NB4 (cell line): ENCODE measurements around the gene RPS4Y1.

Experiments used
- CTCF ChIP-seq: IDR thresholded peaks from one replicate; pipeline ENCODE4 v1.5.1; 2012; ENCODE audit warnings: low read depth, low read length
- MYC ChIP-seq: IDR thresholded peaks from 2 replicates; pipeline ENCODE4 v1.6.1; 2011; ENCODE audit warnings: low read depth, low read length
- POLR2A ChIP-seq: IDR thresholded peaks from 2 replicates; pipeline ENCODE4 v1.6.1; 2011; ENCODE audit warnings: mild to moderate bottlenecking; ENCODE audit not compliant: insufficient read length; ENCODE audit errors: extremely low read depth
- TF ChIP-seq, protein P1 (sequence below): IDR thresholded peaks from 2 replicates; pipeline ENCODE4 v1.6.1; 2011; ENCODE audit warnings: low read depth, low read length

- TF ChIP-seq POLR2A, result no peak
- TF ChIP-seq CTCF, result no peak
- TF ChIP-seq MYC, result no peak
- TF ChIP-seq, protein P1, sequence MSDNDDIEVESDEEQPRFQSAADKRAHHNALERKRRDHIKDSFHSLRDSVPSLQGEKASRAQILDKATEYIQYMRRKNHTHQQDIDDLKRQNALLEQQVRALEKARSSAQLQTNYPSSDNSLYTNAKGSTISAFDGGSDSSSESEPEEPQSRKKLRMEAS, result no peak
These were observed 25.2 kb downstream of the RPS4Y1 start for GRCh38 chrY:2866581-2866980.
